ENCODE measurements around the gene THOC2.
A peak's percentile ranks its signal among the peaks of the same experiment; 100 is the strongest.
"Not testable (repeated sequence)": the region's sequence is repeated elsewhere in the genome, so short reads cannot be mapped to it uniquely, and the experiment has no call there.

Gene THOC2

DNA sequence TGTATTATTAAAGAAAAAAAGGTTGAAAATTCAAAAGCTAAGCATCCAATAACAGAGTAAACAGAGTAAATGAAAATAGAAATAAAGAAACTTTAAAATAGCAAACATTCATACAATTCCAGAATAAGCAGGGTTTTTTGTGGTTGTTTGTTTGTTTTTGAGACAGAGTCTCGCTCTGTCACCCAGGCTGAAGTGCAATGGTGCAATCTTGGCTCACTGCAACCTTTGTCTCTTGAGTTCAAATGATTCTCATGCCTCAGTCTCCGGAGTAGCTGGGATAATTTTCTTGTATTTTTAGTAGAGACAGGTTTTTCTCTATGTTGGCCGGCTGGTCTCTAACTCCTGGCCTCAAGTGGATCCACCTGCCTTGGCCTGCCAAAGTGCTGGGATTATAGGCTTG lies 6.6 kb upstream of the THOC2 start:
- TF ChIP-seq, protein P1, sequence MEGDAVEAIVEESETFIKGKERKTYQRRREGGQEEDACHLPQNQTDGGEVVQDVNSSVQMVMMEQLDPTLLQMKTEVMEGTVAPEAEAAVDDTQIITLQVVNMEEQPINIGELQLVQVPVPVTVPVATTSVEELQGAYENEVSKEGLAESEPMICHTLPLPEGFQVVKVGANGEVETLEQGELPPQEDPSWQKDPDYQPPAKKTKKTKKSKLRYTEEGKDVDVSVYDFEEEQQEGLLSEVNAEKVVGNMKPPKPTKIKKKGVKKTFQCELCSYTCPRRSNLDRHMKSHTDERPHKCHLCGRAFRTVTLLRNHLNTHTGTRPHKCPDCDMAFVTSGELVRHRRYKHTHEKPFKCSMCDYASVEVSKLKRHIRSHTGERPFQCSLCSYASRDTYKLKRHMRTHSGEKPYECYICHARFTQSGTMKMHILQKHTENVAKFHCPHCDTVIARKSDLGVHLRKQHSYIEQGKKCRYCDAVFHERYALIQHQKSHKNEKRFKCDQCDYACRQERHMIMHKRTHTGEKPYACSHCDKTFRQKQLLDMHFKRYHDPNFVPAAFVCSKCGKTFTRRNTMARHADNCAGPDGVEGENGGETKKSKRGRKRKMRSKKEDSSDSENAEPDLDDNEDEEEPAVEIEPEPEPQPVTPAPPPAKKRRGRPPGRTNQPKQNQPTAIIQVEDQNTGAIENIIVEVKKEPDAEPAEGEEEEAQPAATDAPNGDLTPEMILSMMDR (IDR thresholded peaks at IDR 0.05; ENCODE audit: low read depth, low read length), result no peak
- H3K36me3 ChIP-seq, result no peaks in the 10 kb centered on the region
- no peak overlapping the region for H3K4me3 ChIP-seq (ENCODE audit: low read depth, low read length)
- no peak overlapping the region for H3K27ac ChIP-seq
- H3K27me3 ChIP-seq (ENCODE audit: insufficient read depth, low read depth, severe bottlenecking), result no peaks in the 10 kb centered on the region
- no peaks in the 10 kb centered on the region for H3K9me3 ChIP-seq (ENCODE audit: severe bottlenecking)
- DNase-seq, result no peak

DNA sequence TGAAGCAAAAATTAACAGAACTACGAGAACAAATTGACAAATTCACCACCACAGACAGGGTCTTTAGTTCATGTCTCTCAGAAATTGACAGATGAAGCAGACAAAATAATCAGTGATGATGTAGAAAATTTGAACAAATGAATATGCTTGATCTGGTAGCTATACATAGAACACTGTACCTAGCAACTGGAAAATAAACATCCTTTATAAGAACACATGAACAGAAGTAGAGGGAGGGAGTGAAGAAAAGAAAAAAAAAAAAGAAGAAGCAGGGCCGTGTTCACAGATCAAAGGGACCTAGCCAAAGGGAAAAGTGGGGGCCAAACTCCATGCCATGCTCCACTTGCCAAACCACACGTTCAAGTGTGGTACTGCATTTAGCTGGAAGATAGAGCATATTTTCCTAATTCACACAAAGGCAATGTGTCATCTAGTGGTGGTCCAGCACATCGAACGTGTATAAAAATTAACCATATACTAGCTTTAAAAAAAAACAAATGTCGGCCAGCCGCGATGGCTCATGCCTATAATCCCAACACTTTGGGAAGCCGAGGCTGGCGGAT lies 5.6 kb upstream of the THOC2 start:
- no peak overlapping the region for H3K4me3 ChIP-seq (ENCODE audit: low read depth, low read length)
- no peaks in the 10 kb centered on the region for H3K36me3 ChIP-seq
- TF ChIP-seq, protein P1 (IDR thresholded peaks at IDR 0.05; ENCODE audit: low read depth, low read length), result no peak
- H3K9me3 ChIP-seq (ENCODE audit: severe bottlenecking), result peaks cover 4% of the 10 kb centered on the region
- no peaks in the 10 kb centered on the region for H3K27me3 ChIP-seq (ENCODE audit: insufficient read depth, low read depth, severe bottlenecking)
- DNase-seq, result no peak
- H3K27ac ChIP-seq, result no peak overlapping the region

DNA sequence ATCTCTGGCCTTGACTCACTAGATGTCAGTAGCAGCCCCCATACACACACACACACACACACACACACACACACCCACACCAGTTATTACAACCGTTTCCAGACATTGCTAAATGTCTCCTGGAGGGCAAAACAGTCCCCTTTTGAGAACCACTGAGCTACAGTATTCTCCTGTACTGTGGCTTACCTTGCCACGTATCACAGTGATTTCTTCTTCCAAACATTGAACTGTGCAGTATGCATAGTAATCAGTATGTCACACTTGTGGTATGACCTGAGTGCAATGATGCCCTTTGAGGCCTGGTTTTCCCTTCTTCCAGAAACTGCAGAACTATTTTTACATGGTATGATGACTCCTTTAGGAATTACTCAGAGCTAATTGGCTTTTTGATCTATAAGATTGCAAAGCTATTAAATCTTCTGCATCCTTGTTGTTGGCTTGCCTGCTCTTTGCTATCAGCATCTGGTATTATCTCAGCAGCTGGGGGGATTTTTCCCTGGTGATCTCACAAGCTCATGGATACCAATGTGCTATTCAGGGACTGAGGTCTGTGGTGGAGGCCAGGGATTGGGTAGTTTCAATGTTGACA lies 3.6 kb upstream of the THOC2 start:
- Histone ChIP-seq H3K4me3 (ENCODE audit: low read depth, low read length) (no peak overlapping the region), H3K27ac (no peak overlapping the region), H3K27me3 (ENCODE audit: insufficient read depth, low read depth, severe bottlenecking) (peaks cover 2% of the 10 kb centered on the region), H3K9me3 (ENCODE audit: severe bottlenecking) (peaks cover 8% of the 10 kb centered on the region), H3K36me3 (0 out of 2 replicates have a peak, but pooled peaks cover 3% of the 10 kb centered on the region)
- DNase-seq, result peak; percentile 12
- TF ChIP-seq, protein P1 (IDR thresholded peaks at IDR 0.05; ENCODE audit: low read depth, low read length), result no peak

DNA sequence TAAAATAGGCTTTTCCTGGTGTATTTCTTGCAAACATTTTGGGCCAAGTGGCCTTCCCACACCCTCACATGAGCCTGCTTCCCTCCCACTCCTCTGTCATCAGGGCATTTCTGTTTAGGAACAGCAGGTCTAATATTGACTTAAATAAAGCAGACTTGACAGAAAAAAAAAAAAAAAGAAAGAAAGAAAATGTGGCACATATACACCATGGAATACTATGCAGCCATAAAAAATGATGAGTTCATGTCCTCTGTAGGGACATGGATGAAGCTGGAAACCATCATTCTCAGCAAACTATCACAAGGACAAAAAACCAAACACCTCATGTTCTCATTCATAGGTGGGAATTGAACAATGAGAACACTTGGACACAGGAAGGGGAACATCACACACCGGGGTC lies 2.3 kb upstream of the THOC2 start:
- H3K9me3 ChIP-seq (ENCODE audit: severe bottlenecking); H3K36me3 ChIP-seq; H3K27ac ChIP-seq; H3K27me3 ChIP-seq (ENCODE audit: insufficient read depth, low read depth, severe bottlenecking); H3K4me3 ChIP-seq (ENCODE audit: low read depth, low read length); DNase-seq: not testable (repeated sequence)

DNA sequence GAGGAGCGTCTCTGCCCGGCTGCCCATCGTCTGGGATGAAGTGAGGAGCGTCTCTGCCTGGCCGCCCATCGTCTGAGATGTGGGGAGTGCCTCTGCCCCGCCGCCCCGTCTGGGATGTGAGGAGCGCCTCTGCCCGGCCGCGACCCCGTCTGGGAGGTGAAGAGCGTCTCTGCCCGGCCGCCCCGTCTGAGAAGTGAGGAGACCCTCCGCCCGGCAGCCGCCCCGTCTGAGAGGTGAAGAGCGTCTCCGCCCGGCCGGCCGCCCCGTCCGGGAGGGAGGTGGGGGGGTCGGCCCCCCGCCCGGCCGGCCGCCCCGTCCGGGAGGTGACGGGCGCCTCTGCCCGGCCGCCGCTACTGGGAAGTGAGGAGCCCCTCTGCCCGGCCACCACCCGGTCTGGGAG lies 1.2 kb upstream of the THOC2 start:
- not testable (repeated sequence) for H3K36me3 ChIP-seq; H3K27ac ChIP-seq; DNase-seq; H3K9me3 ChIP-seq (ENCODE audit: severe bottlenecking); H3K4me3 ChIP-seq (ENCODE audit: low read depth, low read length); H3K27me3 ChIP-seq (ENCODE audit: insufficient read depth, low read depth, severe bottlenecking)

DNA sequence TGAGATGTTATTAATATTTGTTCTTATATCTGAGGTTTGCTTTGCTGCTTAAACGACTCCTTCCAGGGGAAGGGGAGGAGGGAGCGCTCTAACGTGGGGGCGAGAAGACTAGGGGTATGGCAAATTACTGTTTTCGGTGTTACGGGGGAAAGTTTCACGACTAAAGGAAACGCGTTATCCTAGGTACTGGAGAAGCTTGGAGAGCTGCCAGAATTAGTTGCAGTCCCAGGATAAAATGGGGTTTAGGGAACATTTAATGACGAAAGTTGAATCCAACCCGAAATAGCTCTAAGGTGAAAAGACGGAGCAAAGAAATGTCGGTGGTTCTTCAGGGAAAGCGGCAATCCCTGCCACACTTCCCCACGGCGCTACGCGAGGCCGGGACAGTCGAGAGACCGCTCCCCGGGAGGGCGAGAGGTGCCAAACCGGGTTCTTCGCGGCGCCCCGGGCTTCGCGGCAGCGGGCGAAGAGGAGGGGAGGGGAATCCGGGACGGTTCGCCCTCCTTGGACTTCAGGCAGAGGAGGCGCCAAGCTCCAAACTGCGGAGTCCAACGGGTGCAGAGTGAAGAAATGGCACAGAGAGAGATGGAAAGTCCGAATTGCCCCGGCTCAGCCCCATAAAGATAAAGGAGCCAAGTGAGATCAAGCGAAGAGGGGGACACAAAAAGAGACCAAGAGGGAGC lies 724 bp downstream of the THOC2 start:
- peaks cover 8% of the 10 kb centered on the region for H3K9me3 ChIP-seq (ENCODE audit: severe bottlenecking)
- TF ChIP-seq, protein P1 (IDR thresholded peaks at IDR 0.05; ENCODE audit: low read depth, low read length), result no peak

More for the DNA sequence above, 724 bp downstream of the THOC2 start:
- peak overlapping the region; percentile 65 for H3K4me3 ChIP-seq (ENCODE audit: low read depth, low read length)
- H3K27me3 ChIP-seq (ENCODE audit: insufficient read depth, low read depth, severe bottlenecking), result peaks cover 6% of the 10 kb centered on the region
- H3K36me3 ChIP-seq, result 0 out of 2 replicates have a peak, but pooled peaks cover 3% of the 10 kb centered on the region
- H3K27ac ChIP-seq, result peak overlapping the region; percentile 90
- DNase-seq, result peak; percentile 9
